OCI-LY3 (cell line): Measurements from ENCODE around the gene SPRR3.

Experiments
- H2AFZ ChIP-seq: fragments of 200-600, 300-600 bp; shearing (Covaris generic); 2 replicates; pipeline ENCODE4 v1.6.0; 2014; ENCODE audit warnings: antibody characterized with exemption, low read depth, low read length
- H3K27ac ChIP-seq: fragments of 200-600, 300-600 bp; sonication (generic); 2 replicates; pipeline ENCODE4 v1.5.1; 2014; ENCODE audit warnings: mild to moderate bottlenecking, low read length, moderate library complexity, mixed read lengths
- H3K27me3 ChIP-seq: fragments of 200-600, 300-600 bp; sonication (generic); 2 replicates; pipeline ENCODE4 v1.6.1; 2014; ENCODE audit warnings: low read depth, low read length, mixed read lengths
- H3K36me3 ChIP-seq: fragments of 200-600, 300-600 bp; sonication (generic); replicated peaks from 2 replicates; pipeline ENCODE3; 2014; ENCODE audit warnings: low read depth, low read length, mixed read lengths
- H3K4me1 ChIP-seq: fragments of 300-600, 200-600 bp; sonication (generic); 2 replicates; pipeline ENCODE4 v1.6.1; 2014; ENCODE audit warnings: low read length, mixed read lengths
- H3K4me2 ChIP-seq: fragments of 200-600, 300-600 bp; sonication (generic); 2 replicates; pipeline ENCODE4 v1.6.1; 2014; ENCODE audit warnings: low read length, mixed read lengths
- H3K4me3 ChIP-seq: fragments of 300-600, 200-600 bp; sonication (generic); 2 replicates; pipeline ENCODE4 v1.5.1; 2014; ENCODE audit warnings: antibody characterized with exemption, mild to moderate bottlenecking, low read length, moderate library complexity
- H3K79me2 ChIP-seq: fragments of 300-600, 200-600 bp; shearing (Covaris generic); 2 replicates; pipeline ENCODE4 v1.6.1; 2014; ENCODE audit warnings: mild to moderate bottlenecking, low read length, mixed read lengths
- H3K9ac ChIP-seq: fragments of 300-600, 200-600 bp; shearing (Covaris generic); 2 replicates; pipeline ENCODE4 v1.6.0; 2014; ENCODE audit warnings: mild to moderate bottlenecking, low read length, moderate library complexity
- H3K9me3 ChIP-seq: fragments of 200-600, 300-600 bp; shearing (Covaris generic); 2 replicates; pipeline ENCODE4 v1.6.1; 2014; ENCODE audit warnings: low read length, mixed read lengths; ENCODE audit not compliant: insufficient read depth
- H4K20me1 ChIP-seq: fragments of 200-600, 300-600 bp; sonication (generic); 2 replicates; pipeline ENCODE4 v1.6.1; 2016; ENCODE audit warnings: low read length, mixed read lengths; ENCODE audit not compliant: insufficient read depth
- CTCF ChIP-seq: fragments of 200-600, 300-600 bp; sonication (generic); IDR thresholded peaks from 2 replicates; pipeline ENCODE4 v1.5.1; 2014; ENCODE audit warnings: antibody characterized with exemption, low read length, low read depth
- EZH2phosphoT487 ChIP-seq: fragments of 200-600 bp; shearing (Covaris generic); IDR thresholded peaks from 2 replicates; pipeline ENCODE4 v1.6.1; 2018; ENCODE audit warnings: antibody characterized with exemption, mixed run types, low read depth

Gene SPRR3

DNA sequence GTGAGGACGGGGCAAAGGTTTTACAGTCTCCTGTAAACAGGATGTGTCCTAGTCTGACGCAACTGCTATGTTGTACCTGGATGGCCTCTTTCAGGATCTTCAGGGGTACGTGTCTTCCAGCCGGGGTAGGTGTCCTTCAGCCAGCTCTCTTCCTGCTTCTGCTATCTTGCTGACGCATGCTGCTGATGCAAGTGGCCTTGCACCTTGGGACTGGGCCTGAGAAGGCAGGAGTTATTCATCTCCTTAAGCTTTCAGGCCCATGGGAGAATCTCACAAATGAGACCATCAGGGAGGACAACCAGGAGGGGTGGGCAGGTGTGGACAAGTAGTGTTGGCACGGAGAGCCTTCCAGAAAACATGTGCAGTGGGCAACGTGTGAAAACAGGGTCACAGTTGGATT lies 21.6 kb downstream of the SPRR3 start:
- TF ChIP-seq CTCF (no peak), EZH2phosphoT487 (no peak)
- 0 out of 2 replicates have a peak, but pooled peaks cover 1% of the 10 kb centered on the region for H3K9me3 ChIP-seq
- no peak overlapping the region for H3K4me2 ChIP-seq
- peaks cover 77% of the 10 kb centered on the region for H3K27me3 ChIP-seq
- no peaks in the 10 kb centered on the region for H3K79me2 ChIP-seq
- peaks cover 16% of the 10 kb centered on the region for H3K4me1 ChIP-seq
- peaks cover 2% of the 10 kb centered on the region; the same call in 1 of the 2 replicates for H4K20me1 ChIP-seq
- H3K9ac ChIP-seq: no peak overlapping the region
- H3K4me3 ChIP-seq: no peak overlapping the region
- H3K27ac ChIP-seq: no peak overlapping the region
- H3K36me3 ChIP-seq: no peaks in the 10 kb centered on the region
- H2AFZ ChIP-seq: no peak overlapping the region

DNA sequence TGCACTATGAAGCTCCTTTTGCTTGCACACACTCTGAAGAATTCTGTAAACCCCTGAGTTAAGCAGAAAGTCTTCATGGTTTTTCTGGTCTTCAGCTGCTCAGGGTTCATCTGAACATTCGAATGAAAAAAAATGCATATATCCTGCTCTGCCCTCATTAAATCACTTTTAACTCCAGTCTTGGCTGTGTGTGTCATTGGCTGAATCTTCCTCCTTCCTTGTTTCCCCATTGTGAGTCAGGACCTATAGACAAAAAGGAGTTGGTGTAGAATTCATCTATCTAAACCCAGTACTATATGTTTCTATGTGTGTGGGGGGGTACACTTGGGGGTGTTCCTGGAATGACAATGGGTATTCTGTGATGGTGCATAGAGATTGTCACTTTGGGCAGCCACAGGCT lies 22.9 kb downstream of the SPRR3 start:
- H3K27ac ChIP-seq: no peak overlapping the region
- peaks cover 77% of the 10 kb centered on the region for H3K27me3 ChIP-seq
- H4K20me1 ChIP-seq: peaks cover 2% of the 10 kb centered on the region; the same call in 1 of the 2 replicates
- H3K79me2 ChIP-seq: no peaks in the 10 kb centered on the region
- H2AFZ ChIP-seq: no peak overlapping the region
- peaks cover 16% of the 10 kb centered on the region for H3K4me1 ChIP-seq
- TF ChIP-seq EZH2phosphoT487 (no peak), CTCF (no peak)
- no peak overlapping the region for H3K9ac ChIP-seq
- H3K36me3 ChIP-seq: no peaks in the 10 kb centered on the region
- H3K4me2 ChIP-seq: no peak overlapping the region
- H3K9me3 ChIP-seq: peaks cover 4% of the 10 kb centered on the region; the same call in 1 of the 2 replicates
- no peak overlapping the region for H3K4me3 ChIP-seq

- no peak overlapping the region for H3K27ac ChIP-seq
- H3K9me3 ChIP-seq: peaks cover 4% of the 10 kb centered on the region; the same call in 1 of the 2 replicates
- H3K9ac ChIP-seq: no peak overlapping the region
- H2AFZ ChIP-seq: no peak overlapping the region
- no peaks in the 10 kb centered on the region for H3K36me3 ChIP-seq
- no peak for TF ChIP-seq CTCF
- no peak for TF ChIP-seq EZH2phosphoT487
- no peak overlapping the region for H3K4me3 ChIP-seq
- peaks cover 82% of the 10 kb centered on the region for H3K27me3 ChIP-seq
- H3K4me2 ChIP-seq: no peak overlapping the region
- H4K20me1 ChIP-seq: peaks cover 3% of the 10 kb centered on the region; the same call in 1 of the 2 replicates
- H3K4me1 ChIP-seq: peaks cover 16% of the 10 kb centered on the region
- H3K79me2 ChIP-seq: no peaks in the 10 kb centered on the region
Observed at GRCh38 chr1:153025797-153026196, 24.2 kb downstream of the SPRR3 start.

DNA sequence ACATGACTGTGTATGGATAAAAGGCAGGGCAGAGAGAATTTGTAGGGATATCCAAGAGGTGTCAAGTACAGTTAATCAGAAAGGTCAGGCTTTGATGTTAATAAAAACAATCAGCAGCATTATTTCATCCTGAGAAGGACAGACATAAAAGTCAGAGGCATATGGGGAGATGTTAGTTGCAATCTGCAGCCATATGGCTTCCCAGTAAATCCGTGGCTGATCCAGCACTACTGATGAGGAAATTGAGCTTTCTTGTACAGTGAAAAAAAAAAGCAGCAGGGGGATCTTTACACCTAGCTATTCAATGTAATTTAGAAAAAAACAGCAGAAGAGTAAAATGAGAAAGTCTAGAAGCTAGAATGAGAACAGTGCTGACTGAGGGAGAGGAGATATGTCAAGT lies 27.2 kb downstream of the SPRR3 start:
- H2AFZ ChIP-seq: no peak overlapping the region
- H4K20me1 ChIP-seq: peaks cover 20% of the 10 kb centered on the region
- no peak overlapping the region for H3K4me2 ChIP-seq
- peaks cover 4% of the 10 kb centered on the region; the same call in 1 of the 2 replicates for H3K9me3 ChIP-seq
- H3K9ac ChIP-seq: no peak overlapping the region
- H3K36me3 ChIP-seq: no peaks in the 10 kb centered on the region
- no peaks in the 10 kb centered on the region for H3K79me2 ChIP-seq
- H3K27me3 ChIP-seq: peaks cover 85% of the 10 kb centered on the region
- no peak for TF ChIP-seq EZH2phosphoT487
- TF ChIP-seq CTCF: no peak
- H3K27ac ChIP-seq: no peak overlapping the region
- H3K4me3 ChIP-seq: no peak overlapping the region
- H3K4me1 ChIP-seq: peaks cover 26% of the 10 kb centered on the region
